ENCODE data around the gene ZNF611. TPM values are rescaled to one million over a fixed set of nuclear protein-coding genes. Genes with fewer than 3 reads are reported as not detected.

The ZNF611 gene
- polyA plus RNA-seq, 2 of the 4 experiments (the other 2 are of a cell fraction) = 4.1 to 5.6 TPM

DNA sequence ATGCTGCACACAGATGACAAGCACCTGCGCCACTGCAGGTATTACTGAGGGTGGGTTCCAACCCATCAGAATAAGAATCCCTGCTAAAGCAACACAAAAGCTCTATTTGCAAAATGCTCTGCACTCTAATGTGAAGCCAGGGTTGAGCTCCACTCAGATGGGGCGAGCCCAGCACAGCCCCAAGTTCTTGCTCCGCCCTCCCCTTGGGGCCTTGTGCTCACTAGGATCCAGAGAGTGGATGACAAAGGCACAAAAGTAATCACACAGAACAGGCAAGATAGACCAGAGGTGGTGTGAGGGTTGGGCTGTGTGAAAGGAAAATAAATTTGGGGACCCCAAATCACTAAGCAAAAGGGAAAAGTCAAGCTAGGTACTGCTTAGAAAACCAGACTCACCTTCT is 8.2 kb upstream of the ZNF611 start:
- no peak overlapping the region for H3K4me2 ChIP-seq
- CTCF ChIA-PET = no interaction called here
- H3K27ac ChIP-seq = no peak overlapping the region
- WGBS (ENCODE audit: missing lambda C conversion rate) = 4% methylated on average over 2 of the region's 3 CpGs
- no peak overlapping the region for H3K4me3 ChIP-seq
- DNase-seq (ENCODE audit: low read depth in 1 of 2, low spot score in 1 of 2) (no peak), ATAC-seq (no peak), FAIRE-seq (no peak)
- POLR2A ChIA-PET = no interaction called here
- H3K9me3 ChIP-seq = peaks cover 37% of the 10 kb centered on the region
- no peaks in the 10 kb centered on the region for H3K4me1 ChIP-seq
- TF ChIP-seq, protein P1, sequence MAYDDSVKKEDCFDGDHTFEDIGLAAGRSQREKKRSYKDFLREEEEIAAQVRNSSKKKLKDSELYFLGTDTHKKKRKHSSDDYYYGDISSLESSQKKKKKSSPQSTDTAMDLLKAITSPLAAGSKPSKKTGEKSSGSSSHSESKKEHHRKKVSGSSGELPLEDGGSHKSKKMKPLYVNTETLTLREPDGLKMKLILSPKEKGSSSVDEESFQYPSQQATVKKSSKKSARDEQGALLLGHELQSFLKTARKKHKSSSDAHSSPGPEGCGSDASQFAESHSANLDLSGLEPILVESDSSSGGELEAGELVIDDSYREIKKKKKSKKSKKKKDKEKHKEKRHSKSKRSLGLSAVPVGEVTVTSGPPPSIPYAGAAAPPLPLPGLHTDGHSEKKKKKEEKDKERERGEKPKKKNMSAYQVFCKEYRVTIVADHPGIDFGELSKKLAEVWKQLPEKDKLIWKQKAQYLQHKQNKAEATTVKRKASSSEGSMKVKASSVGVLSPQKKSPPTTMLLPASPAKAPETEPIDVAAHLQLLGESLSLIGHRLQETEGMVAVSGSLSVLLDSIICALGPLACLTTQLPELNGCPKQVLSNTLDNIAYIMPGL (CRISPR knock-in tag; IDR thresholded peaks at IDR 0.05; ENCODE audit: borderline replicate concordance) = no peak
- TF ChIP-seq SREBF2 (IDR thresholded peaks at IDR 0.05) = no peak
- no peak for TF ChIP-seq RNF2 (IDR thresholded peaks at IDR 0.05; ENCODE audit: borderline replicate concordance, low read depth)
- no peak for TF ChIP-seq POLR2AphosphoS2 (conservative IDR thresholded peaks at IDR 0.05; ENCODE audit: low read length)
- no peak for TF ChIP-seq EHMT2 (IDR thresholded peaks at IDR 0.05; ENCODE audit: low read depth)
- TF ChIP-seq CHD2 (IDR thresholded peaks at IDR 0.05; ENCODE audit: low read length, partially characterized antibody) = no peak
- no peak for TF ChIP-seq FOXS1 (CRISPR knock-in tag; IDR thresholded peaks at IDR 0.05)
- no peak for TF ChIP-seq SMC3 (IDR thresholded peaks at IDR 0.05)
- no peak for TF ChIP-seq TFCP2L1 (CRISPR knock-in tag; IDR thresholded peaks at IDR 0.05)
- no peak for TF ChIP-seq ZNF302 (CRISPR knock-in tag; IDR thresholded peaks at IDR 0.05)
- TF ChIP-seq, protein P2, sequence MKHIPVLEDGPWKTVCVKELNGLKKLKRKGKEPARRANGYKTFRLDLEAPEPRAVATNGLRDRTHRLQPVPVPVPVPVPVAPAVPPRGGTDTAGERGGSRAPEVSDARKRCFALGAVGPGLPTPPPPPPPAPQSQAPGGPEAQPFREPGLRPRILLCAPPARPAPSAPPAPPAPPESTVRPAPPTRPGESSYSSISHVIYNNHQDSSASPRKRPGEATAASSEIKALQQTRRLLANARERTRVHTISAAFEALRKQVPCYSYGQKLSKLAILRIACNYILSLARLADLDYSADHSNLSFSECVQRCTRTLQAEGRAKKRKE (CRISPR knock-in tag; IDR thresholded peaks at IDR 0.05; ENCODE audit: low read depth) = no peak
- no peak for TF ChIP-seq KDM5A (IDR thresholded peaks at IDR 0.05)
- no peak for TF ChIP-seq HDAC2 (IDR thresholded peaks at IDR 0.05)
- no peak for TF ChIP-seq ZSCAN20 (CRISPR knock-in tag; IDR thresholded peaks at IDR 0.05)
- TF ChIP-seq KDM1A (IDR thresholded peaks at IDR 0.05; ENCODE audit: low read depth) = no peak
- TF ChIP-seq BHLHE40 (IDR thresholded peaks at IDR 0.05; ENCODE audit: low read depth, low read length) = no peak
- TF ChIP-seq EP300 (IDR thresholded peaks at IDR 0.05) = no peak
- TF ChIP-seq NR3C1 (IDR thresholded peaks at IDR 0.05) = no peak
- no peak for TF ChIP-seq RFX5 (IDR thresholded peaks at IDR 0.05)
- TF ChIP-seq, protein P3, sequence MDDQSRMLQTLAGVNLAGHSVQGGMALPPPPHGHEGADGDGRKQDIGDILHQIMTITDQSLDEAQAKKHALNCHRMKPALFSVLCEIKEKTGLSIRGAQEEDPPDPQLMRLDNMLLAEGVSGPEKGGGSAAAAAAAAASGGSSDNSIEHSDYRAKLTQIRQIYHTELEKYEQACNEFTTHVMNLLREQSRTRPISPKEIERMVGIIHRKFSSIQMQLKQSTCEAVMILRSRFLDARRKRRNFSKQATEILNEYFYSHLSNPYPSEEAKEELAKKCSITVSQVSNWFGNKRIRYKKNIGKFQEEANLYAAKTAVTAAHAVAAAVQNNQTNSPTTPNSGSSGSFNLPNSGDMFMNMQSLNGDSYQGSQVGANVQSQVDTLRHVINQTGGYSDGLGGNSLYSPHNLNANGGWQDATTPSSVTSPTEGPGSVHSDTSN (IDR thresholded peaks at IDR 0.05) = no peak

DNA sequence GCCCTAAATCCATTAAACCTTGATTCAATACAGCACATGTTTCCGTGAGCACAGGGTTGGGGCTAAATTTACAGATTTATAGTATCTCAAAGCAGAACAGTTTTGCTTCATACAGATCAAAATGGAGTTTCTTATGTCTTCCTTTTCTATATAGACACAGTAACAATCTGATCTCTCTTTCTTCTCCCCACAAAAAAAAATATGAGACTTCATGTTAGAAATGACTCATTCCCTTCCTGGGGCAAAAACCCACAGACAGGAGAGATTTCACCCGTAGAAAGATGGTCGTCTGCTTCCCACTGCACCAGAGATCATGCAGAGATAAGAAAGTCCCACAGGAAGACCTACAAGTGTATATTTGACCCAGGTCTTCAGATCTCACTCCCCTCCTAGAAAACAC is 7.7 kb upstream of the ZNF611 start:
- H3K4me1 ChIP-seq = no peaks in the 10 kb centered on the region
- no peak overlapping the region for H3K4me2 ChIP-seq
- no peak overlapping the region for H3K4me3 ChIP-seq
- ATAC-seq (no peak), DNase-seq (ENCODE audit: low read depth in 1 of 2, low spot score in 1 of 2) (no peak), FAIRE-seq (no peak)
- no peak overlapping the region for H3K27ac ChIP-seq
- CTCF ChIA-PET = no interaction called here
- POLR2A ChIA-PET = no interaction called here
- peaks cover 37% of the 10 kb centered on the region for H3K9me3 ChIP-seq
- WGBS (ENCODE audit: missing lambda C conversion rate) = 2% methylated on average over 3 of the region's 3 CpGs
- TF ChIP-seq NR3C1 (IDR thresholded peaks at IDR 0.05) (no peak), CEBPB (IDR thresholded peaks at IDR 0.05) (no peak), MAX (IDR thresholded peaks at IDR 0.05) (no peak), NFE2L2 (conservative IDR thresholded peaks at IDR 0.05; ENCODE audit: low read length) (no peak), ZFP36 (IDR thresholded peaks at IDR 0.05; ENCODE audit: borderline replicate concordance, partially characterized antibody) (no peak), CHD2 (IDR thresholded peaks at IDR 0.05; ENCODE audit: low read length, partially characterized antibody) (no peak), HDAC2 (IDR thresholded peaks at IDR 0.05) (no peak), GATA3 (IDR thresholded peaks at IDR 0.05; ENCODE audit: borderline replicate concordance) (no peak), MAZ (IDR thresholded peaks at IDR 0.05; ENCODE audit: borderline replicate concordance, low read depth, low read length) (no peak), ESRRA (IDR thresholded peaks at IDR 0.05; ENCODE audit: borderline replicate concordance, low read length) (no peak), CHD4 (IDR thresholded peaks at IDR 0.05; ENCODE audit: borderline replicate concordance) (no peak), RARB (CRISPR knock-in tag; IDR thresholded peaks at IDR 0.05) (no peak), HOXA7 (CRISPR knock-in tag; IDR thresholded peaks at IDR 0.05) (no peak), HOXB13 (CRISPR knock-in tag; IDR thresholded peaks at IDR 0.05; ENCODE audit: low read depth) (no peak), ZSCAN20 (CRISPR knock-in tag; IDR thresholded peaks at IDR 0.05) (no peak), JUNB (IDR thresholded peaks at IDR 0.05) (no peak), CBX8 (IDR thresholded peaks at IDR 0.05) (no peak), SREBF2 (IDR thresholded peaks at IDR 0.05) (no peak)
- TF ChIP-seq, protein P4, sequence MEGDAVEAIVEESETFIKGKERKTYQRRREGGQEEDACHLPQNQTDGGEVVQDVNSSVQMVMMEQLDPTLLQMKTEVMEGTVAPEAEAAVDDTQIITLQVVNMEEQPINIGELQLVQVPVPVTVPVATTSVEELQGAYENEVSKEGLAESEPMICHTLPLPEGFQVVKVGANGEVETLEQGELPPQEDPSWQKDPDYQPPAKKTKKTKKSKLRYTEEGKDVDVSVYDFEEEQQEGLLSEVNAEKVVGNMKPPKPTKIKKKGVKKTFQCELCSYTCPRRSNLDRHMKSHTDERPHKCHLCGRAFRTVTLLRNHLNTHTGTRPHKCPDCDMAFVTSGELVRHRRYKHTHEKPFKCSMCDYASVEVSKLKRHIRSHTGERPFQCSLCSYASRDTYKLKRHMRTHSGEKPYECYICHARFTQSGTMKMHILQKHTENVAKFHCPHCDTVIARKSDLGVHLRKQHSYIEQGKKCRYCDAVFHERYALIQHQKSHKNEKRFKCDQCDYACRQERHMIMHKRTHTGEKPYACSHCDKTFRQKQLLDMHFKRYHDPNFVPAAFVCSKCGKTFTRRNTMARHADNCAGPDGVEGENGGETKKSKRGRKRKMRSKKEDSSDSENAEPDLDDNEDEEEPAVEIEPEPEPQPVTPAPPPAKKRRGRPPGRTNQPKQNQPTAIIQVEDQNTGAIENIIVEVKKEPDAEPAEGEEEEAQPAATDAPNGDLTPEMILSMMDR (IDR thresholded peaks at IDR 0.05) = no peak
- TF ChIP-seq, protein P1 (CRISPR knock-in tag; IDR thresholded peaks at IDR 0.05; ENCODE audit: borderline replicate concordance) = no peak
